AG09309 (cell line): ENCODE results near the gene NRAP.

ENCODE experiments used
- DNase-seq: peaks from one replicate; pipeline ENCODE4 v3.0.0-alpha.2; 2010; ENCODE audit warnings: low read depth
- H3K4me3 ChIP-seq: 2 replicates; pipeline ENCODE4 v1.5.1; 2011; ENCODE audit warnings: mild to moderate bottlenecking, low read depth, low read length, moderate library complexity; ENCODE audit not compliant: control insufficient read depth
- TF ChIP-seq, protein P1 (sequence below): IDR thresholded peaks from 2 replicates; pipeline ENCODE4 v1.5.1; 2011; ENCODE audit warnings: mild to moderate bottlenecking, low read depth, low read length, inconsistent platforms; ENCODE audit not compliant: insufficient read depth, control insufficient read depth; ENCODE audit errors: missing control alignments

The NRAP gene

DNA sequence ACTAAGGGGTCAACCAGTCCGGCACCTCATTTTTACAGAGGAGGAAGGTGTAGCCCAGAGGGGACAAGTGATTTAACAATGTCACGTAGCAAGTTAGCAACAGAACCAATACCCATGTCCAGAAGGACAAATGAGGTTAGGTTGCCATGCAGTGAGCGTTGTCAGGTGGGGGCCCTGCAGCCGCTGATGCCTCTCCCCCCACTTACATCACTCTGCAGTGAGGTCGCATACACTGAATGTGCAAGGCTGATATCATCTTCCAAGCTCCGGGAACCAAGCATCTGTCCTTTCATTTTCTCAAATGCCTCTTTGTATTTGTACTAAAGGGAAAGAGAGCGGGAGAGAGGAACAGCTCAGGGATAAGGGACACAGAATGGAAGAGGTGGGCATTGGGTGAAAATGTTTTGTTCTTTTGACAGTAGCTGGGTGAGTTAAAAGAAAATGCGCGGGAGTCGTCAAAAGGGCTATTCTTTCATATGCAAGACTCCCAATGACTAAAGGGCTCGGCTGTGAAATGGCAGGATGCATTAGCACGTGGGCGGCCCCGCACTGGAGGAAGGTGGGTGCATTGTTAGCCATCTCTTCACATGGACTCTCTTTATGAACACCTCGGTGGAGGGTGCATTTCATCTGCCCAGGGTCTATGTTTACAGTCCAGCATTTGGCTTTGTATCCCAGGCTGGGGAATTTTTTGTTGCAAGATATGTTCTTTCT lies 49.7 kb downstream of the NRAP start:
- no peak overlapping the region for H3K4me3 ChIP-seq

DNA sequence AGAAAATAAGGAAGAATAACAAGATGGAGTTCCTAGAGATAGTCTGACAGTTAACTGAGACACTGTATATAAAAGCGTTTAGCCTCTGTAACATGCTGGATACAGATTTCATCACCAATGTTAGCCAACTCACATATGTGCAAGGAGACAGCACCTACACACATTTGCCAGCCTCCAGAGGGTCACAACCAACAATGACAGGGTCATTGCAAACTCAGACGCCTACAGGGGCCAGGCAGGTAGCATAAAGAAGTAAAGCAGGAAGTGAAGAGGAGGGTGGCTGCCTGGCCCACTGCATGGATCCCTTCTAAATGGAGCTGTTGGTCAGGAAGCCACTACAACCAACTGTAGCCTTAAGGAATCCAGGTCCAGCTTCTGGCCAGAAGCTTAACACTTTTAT lies 50.4 kb downstream of the NRAP start:
- no peak for DNase-seq
- TF ChIP-seq, protein P1, sequence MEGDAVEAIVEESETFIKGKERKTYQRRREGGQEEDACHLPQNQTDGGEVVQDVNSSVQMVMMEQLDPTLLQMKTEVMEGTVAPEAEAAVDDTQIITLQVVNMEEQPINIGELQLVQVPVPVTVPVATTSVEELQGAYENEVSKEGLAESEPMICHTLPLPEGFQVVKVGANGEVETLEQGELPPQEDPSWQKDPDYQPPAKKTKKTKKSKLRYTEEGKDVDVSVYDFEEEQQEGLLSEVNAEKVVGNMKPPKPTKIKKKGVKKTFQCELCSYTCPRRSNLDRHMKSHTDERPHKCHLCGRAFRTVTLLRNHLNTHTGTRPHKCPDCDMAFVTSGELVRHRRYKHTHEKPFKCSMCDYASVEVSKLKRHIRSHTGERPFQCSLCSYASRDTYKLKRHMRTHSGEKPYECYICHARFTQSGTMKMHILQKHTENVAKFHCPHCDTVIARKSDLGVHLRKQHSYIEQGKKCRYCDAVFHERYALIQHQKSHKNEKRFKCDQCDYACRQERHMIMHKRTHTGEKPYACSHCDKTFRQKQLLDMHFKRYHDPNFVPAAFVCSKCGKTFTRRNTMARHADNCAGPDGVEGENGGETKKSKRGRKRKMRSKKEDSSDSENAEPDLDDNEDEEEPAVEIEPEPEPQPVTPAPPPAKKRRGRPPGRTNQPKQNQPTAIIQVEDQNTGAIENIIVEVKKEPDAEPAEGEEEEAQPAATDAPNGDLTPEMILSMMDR: no peak
- no peak overlapping the region for H3K4me3 ChIP-seq

More for the DNA sequence above, 49.7 kb downstream of the NRAP start:
- TF ChIP-seq, protein P1: no peak
- DNase-seq: no peak

DNA sequence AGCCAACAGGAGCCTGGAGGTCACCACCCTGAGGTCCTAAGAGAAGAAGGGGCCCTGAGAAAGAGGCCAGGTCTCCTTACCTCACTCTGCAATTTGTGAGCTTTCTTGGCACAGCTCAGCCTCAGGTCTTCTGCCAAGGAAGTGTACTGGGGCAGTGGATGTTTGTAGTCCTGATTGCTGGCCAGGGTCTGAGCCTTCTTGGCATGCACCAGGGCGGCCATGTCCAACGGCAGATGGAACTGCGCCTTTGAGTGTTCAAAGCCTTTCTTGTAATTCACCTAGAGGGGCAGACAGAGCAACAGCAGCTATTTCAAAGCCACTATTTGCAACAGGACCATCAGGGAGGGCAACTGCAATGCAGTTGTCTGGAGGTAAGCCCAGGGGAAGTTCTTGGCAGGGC lies 51.7 kb downstream of the NRAP start:
- TF ChIP-seq, protein P1: no peak
- DNase-seq: no peak
- no peak overlapping the region for H3K4me3 ChIP-seq

DNA sequence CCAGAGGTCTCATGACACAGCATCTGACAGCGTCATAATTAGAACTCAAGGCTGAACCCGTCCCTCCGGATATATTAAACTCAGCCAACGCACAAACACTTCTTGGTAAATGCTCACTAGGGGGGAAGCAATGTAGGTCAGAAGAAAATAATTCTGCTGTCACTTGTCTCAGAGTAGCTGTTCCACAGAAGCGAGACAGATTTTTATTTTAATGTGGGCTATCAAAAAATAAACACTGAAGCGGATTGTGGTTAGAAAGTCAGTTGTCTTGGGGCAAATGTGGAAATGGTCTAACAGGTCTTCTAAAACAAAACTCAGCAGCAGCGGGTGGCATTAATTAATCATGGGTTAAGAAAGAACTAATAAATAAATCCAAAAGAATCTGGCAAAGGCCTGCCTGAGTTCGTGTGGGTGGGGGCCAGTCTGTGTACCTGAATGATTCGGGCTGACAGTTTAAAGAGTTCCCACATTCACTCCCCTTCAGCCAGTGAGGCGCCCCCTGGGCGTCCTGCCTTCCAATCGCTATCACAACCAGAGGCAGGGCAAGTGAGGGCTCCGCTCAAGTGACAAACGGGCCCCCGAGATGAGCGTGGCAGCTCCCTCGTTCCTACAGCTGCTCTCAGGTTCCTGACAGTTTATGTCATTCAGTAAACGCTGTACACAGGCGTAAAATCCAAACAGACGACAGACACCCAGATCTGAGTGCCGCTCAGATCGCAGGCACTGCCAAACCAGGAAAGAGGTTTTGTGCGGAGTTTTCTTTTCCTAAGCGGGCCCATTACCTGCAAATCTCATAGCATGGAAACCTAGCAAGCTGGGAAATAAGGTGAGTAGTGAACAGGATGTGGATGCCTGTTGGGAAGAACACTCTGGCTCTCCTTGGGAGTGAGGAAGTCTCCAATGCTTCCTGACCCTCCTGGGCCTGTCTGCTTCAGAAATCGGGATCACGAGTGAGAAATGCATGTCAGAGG lies 52.9 kb downstream of the NRAP start:
- TF ChIP-seq, protein P1: no peak
- no peak for DNase-seq
- no peak overlapping the region for H3K4me3 ChIP-seq

DNA sequence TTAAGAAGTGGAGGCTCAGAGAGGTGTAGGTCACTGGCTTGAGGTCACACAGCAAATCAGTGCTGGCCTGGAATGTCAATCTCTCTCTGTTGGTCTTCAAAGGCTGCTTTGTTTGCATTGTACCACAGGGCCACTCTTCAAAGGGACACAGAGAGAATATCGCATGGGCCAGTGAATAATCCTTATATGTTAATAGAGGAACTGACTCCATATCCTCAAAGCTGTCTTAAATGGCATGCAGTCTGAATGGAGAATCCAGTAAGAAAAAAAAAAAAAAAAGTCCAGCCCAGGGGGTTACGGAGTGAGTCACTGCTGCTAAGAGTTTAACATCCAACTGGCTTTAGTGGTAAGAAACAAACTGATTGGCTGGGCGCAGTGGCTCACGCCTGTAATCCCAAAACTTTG lies 54.1 kb downstream of the NRAP start:
- H3K4me3 ChIP-seq: no peak overlapping the region
- no peak for DNase-seq
- TF ChIP-seq, protein P1: no peak

DNA sequence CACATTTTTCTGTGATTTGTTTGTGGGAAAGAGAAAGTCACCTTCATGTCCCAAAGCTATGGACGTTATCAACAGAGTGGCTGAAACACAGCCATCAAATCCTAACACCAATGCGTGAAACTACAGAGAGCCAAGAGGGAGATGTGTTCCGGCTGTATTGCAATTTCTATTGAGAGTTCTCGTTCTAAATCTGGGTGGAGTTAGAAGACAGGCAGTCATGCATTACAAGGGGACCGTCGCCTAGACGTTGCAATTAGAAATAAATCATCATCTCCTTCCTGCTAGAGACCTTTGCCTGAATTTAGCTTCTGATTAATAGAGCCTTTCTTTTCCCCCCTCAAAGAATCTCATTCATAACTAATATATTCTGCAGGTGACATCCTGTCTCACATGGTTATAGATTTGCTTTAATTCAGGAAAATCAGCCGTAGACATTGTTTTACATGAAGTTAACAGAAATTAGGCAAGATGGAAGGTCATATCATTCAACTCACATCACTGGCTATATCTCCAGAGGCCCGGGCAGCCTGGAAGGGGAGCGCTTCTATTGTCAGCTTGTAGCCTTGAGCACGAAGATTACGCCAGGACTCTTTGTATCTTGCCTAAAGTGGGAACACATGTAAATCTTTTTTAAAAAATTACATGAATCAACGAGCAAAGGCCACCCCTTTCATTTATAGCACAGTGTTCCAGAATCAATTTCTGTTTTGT lies 58.4 kb downstream of the NRAP start:
- H3K4me3 ChIP-seq: no peak overlapping the region
- TF ChIP-seq, protein P1: no peak
- no peak for DNase-seq
